Activated gamma-delta T cell (primary cell): ENCODE measurements around the gene AKAP8.

ENCODE experiments used
- DNase-seq: peaks from one replicate; lab custom pipeline; 2025; lab: John Stamatoyannopoulos, UW

Gene AKAP8

DNA sequence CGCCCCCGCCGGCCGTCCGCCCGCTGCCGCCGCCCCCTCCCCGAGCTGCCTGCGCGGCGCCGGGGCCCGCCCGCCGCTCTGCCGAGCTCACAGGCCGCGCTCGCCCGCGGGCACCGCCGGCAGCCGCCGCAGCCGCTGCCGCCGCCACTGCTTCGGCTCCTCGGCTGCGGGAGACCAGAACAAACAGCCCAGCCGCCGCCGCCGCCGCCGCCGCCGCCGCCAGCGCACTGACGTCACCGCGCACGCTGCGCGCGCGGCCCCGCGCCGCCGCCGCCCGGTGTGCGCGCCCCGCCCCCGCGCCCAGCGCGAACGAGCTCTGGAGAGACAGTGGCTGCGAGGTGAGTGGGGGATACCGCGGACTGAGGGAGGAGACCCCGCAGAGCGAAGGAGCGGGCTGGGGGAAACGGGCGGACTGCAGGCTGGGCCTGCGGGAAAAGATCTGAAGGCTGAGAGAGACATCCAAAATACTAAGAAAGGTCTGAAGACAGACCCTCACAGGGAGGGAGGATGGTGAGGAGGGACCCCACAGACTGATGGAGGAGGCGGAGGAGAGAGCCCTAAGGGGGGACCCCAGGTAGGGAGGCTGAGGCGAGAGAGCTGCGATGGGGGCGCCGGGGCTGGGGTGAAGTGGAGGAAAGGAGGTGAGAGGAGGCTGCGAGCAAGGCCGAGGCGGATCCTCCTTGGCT, 47.1 kb downstream of the AKAP8 start, which contains the start of gene BRD4:
TSS of gene BRD4 (minus strand) at position 229 of the 686 bp plus-strand sequence. CDS start 59,440 bp downstream, outside the sequence.
- peak; percentile 59 for DNase-seq

DNA sequence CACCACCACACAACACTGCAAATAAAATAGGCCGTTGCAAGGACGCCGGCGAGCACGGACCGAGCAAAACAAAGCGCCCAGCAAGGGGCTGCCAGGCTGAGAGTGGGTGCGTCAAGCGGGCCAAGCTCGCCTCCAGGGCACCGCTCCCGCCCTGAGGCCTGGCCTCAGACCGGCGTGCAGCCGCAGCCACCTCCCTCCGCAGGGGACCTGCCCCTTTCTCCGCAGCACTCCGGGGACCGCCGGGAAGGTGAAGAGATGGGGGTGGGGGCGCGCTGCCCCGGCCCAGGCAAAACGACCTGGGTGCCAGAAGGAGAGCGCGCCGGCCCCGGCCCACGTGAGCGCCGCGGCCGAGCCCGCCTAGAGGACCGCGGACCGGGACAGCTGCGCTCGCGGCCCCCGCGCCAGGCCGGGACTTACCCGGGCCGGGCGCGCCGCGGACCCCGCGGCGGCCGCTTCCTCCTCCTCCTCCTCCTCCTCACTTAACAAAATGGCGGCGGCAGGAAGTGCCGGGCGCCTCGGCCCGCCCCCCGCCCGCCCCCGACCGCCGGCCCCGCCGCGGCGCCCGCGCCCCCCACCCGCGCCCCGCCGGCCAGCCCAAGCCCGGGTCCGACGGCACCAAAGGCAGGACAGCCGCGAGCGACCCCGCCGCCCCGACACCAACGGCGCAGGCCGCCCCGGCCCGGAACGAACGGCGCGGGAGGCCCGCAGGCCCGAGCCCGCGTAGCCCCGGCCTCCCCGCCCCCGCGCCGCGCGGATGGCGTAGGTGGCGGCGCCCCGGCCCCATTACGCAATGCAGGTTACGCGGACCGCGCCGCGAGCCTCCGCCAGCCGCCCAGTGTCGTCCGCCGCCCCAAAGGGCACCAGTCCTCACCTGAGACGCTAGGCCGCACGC, 47.9 kb downstream of the AKAP8 start:
- peak; percentile 56 for DNase-seq

DNA sequence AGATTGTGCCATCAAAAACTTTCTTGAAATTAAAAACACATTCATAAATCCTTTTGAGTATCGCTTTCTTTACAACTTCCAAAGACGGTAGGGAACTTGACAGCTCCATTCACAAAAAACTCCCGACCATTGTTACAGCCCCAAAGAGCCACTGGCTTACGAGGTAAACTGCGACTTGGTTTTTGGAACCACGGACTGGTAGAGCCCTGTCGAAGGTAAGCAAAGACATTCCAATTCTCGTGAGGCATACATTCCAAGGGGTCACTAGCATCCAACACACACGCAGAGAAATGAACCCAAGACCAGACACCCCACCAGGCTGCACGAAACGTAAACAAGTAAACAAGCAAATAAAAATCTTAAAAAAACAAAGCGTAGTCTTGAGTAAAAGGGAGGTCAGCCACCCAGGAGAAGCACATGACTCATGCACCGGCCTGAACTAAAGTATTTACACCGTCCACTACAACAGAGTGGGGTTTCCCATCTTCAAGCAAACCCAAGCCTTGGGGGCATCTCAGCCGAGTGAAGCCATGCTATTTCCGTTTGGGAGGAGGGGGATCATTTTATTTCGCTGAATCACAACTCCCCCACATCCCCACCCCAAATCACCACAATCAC, 48.7 kb downstream of the AKAP8 start:
- DNase-seq, result no peak

DNA sequence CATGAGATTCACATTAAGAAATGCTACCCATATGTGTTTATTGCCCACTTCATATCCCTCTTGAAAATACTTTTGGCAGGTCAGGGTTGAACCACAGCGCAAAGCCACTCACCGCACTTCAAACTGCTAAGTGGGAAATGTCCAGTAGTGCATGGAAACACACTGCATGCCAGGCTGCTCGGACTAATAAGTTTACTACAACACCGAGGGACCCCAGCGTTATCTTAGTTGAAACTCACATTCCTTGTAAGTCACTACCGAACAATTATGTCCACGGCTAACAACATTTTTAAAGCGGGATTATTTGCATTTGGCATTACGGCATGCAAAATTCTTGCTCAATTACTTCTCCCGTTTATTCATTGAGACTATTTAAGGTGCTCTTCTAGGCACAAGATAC, 51.3 kb downstream of the AKAP8 start:
- DNase-seq, result no peak

DNA sequence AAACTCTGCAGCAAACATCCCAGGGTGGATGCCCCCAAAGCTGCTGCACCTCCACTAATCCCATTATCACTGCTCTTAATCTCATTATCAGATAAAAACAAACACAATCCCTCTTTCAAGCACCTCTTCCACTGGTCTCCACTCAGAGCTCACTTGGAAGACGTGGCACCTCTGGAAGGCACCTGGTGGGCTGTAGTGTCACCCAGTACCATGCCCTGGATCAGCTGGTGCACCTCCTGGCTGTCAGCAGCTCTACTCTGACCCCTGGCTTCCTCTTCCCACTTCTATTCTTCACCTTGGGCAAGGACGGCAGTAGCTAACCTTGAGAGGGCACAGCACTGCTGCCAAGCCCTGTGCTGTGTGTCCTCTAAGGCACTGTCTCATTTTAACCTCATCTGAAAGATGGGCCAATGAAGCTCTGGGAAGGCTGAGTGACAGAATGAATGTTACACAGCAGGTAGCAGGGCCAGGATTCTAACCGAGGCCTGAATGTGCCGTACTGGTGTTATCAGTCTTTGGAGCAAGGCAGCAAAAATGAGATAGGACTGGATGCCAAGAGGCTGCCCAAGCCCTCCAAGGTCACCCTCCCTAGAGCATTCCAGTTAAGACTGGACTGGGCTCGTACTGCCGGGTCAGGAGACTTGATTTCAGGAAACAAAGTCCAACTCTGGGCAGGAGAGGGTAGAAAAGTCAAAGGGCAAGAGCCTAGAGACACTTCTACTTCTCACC, 54.6 kb downstream of the AKAP8 start:
- DNase-seq, result no peak

DNA sequence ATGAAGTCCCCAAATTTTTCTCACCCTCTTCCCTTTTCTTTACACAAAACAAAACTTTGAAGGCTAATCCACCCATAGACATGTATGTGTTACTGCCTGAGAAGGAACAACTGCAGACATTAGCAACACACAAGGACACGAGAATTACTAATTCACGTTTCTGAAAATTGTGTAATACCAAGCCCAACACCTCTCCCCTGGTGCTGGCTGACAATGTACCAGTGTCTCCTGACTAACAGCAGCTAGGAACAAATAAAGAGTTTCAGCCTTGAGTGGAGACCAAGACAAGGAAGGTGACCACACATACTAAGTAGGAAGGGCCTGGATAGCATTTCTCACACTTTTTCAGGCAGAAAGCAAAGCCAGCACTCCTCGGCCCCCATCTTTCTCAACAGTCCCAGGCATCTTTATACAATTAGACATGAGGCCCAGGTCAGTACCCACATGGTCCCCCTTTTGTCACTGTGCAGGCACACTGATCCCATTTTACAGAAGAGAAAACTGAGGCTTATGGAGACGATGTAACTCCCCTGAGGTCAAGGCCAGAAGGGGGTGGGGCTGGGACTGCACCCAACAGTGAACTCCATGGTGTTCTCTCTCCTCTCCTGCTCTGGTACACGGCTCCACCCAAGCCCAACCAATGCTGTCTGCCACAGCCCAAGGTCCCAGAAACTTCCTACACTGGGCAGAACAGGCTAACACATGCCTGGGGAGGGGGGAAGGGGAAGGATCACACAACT, 55.9 kb downstream of the AKAP8 start:
- no peak for DNase-seq

GRCh38 chr19:15321739-15322138, 57.8 kb downstream of the AKAP8 start:
- no peak for DNase-seq

- no peak for DNase-seq
Observed at GRCh38 chr19:15320116-15320515, 59.5 kb downstream of the AKAP8 start.

DNA sequence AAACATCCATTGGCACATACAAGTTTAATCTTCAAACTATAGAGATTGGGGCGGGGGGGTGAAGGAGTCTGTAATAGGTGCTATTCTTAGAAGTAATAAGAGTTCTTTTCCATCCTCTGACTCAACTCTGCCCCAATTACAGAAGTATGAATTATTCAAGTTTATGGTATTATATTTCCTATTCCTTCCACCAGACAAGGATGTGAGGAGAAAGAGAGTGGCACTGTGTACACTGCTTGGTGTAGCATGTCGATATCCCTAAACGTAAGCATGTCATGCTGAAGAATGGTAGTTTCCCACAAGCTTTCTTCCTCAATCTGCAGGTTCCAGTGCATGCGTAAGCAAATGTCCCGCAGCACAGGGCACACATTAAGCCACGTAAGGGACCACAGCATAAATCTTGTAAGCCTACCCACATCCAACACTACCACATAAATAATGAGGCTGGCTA, 61.3 kb downstream of the AKAP8 start:
- DNase-seq, result no peak

DNA sequence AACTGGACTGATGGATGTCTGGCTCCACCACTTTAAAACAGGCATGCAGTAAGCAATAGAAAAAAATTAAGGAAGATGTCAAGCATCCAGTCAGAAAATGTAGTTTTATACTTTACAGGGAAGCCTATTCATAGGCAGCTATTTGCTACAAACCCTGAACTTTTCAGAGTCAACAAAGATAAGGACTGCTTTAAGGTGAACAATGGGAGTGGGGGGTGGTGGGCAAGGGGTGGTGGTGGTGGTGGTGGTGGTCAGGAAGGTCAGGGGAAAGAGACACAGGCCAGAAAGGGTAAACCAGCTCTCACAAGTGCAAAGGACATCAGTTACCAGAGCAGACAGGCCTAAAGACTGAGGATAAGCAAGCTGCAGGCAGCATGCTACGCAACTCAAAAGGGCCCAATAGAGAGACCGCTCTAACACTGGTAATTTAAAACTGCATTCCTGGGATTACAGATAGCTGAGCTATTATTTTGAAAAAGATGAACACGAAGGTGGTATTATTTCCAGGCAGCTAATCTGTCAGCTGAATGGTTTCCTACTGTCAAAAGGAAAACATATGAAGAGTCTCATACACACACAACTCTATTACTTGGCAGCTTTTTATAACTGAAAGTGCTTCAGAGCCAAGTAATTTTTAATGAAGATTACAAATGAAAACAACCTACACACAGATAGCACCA, 62.1 kb downstream of the AKAP8 start:
- DNase-seq, result no peak

- no peak for DNase-seq
Observed at GRCh38 chr19:15316498-15316897, 63.1 kb downstream of the AKAP8 start.

- DNase-seq, result no peak
Observed at GRCh38 chr19:15315101-15315500, 64.5 kb downstream of the AKAP8 start.

DNA sequence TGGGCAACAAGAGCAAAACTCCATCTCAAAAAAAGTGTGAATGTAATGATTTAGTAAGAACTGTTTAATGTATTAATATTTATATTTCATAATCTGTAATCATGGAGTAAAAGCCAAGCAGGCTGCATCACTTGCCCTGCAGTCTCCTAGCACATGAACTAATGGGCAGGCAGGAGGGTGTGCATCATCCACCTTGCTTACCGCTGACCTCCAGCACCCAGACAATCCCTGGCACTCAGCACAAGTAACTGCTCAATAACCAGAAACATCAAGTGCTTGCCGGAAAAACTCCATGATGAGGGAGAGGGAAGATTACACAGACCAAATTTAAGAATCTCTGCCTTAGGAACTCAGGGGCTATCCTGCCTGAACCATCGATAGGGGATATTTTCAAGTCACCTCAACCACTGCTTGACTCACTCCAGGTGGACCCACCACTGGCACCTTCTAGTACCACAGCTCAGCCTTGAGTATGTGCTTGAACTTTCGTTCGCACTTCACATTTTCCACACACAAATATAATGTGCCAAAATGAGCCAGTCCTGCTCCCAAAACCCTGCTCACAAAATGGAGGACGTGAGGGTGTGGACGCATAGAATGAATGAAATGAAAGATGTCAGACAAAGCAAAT, 65.8 kb downstream of the AKAP8 start:
- DNase-seq, result no peak

DNA sequence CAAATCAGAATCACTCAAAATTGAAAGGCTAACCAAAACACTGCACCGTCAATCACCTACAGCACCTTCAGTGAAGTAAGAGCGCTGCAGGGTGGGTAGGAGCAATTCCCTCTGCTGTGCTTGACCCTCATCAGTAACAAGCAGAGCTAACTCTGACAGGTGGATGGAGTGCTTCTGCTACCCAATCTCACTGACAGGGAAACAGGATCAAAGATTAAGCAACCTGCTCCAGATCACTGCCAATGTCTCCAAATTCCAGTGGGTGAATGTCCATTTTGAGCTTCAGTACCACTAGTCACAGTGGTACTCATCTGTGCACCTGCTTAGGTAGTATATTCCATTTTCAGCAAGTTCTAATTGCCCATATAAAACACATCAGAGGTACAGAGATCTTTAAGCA, 72.4 kb downstream of the AKAP8 start:
- no peak for DNase-seq

DNA sequence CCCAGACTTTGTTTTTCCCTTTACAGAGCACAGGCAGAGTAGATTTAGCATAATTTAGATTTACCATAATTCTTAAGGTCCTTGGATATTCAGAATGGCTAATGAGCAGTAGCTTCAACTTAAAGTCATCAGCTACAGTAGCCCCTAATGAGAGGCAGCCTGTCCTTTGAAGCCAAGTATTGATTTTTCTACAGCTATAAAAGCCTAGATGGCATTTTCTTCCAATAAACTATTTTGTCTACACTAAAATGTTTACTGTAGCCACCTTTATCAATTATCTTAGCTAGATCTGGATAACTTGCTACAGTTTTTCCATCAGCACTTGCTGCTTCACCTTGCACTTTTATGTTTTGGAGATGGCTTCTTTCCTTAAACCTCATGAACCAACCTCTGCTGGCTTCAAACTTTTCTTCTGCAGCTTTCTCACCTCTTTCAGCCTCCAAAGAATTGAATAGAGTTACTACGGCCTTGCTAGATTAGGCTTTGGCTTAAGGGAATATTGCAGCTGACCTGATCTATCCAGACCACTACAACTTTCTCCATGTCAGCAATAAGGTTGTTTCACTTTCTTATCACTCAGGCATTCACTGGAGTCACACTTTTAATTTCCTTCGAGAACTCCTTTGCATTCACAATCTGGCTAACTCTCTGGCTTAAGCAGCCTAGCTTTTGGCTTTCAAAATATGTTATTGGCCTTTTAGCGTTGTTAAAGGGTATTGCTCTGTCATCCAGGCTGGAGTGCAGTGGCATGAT, 73.8 kb downstream of the AKAP8 start:
- no peak for DNase-seq

GRCh38 chr19:15304140-15304705, 75.4 kb downstream of the AKAP8 start:
- no peak for DNase-seq
